HG03457 (cell line): ENCODE measurements around the gene ZAR1L.

Source experiments
- ATAC-seq: cut with Tn5 transposase; IDR thresholded peaks from one replicate; pipeline ENCODE4 v1.9.1; 2021; ENCODE audit warnings: moderate number of reproducible peaks; ENCODE audit not compliant: unreplicated experiment

Gene ZAR1L

DNA sequence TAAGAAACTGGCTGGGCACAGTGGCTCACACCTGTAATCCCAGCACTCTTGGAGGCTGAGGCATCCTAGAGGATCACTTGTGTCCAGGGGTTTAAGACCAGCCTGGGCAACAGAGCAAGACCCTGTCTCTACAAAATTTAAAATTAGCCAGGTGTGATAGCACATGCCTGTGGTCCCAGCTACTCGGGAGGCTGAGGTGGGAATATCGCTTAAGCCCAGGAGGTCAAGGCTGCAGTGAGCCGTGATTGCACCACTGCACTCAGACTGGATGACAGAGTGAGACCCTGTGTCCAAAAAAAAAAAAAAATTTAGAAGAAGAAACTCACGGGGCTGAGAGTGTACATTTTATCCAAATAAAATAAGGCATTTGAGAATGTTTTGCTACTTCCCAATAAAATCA, 58.9 kb downstream of the ZAR1L start:
- ATAC-seq, result no peak

DNA sequence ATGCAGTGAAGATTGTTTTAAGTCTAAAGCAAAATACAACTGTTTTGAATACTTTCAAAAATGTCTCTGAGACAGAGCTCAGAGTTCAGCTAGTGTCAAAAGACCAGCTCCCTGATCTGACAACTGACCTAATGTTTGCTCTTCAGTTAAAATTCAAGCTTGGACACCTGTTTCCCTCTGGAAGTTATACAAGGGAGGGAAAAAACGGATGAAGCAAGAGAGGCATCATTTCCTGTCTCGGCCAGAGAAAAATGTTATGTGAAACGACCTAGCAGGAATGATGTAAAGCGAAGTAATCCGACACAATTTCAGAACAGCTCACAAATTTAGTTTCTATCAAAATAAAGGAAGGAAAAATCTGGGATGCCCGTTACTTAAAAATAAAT, 59.4 kb downstream of the ZAR1L start:
- ATAC-seq, result no peak

DNA sequence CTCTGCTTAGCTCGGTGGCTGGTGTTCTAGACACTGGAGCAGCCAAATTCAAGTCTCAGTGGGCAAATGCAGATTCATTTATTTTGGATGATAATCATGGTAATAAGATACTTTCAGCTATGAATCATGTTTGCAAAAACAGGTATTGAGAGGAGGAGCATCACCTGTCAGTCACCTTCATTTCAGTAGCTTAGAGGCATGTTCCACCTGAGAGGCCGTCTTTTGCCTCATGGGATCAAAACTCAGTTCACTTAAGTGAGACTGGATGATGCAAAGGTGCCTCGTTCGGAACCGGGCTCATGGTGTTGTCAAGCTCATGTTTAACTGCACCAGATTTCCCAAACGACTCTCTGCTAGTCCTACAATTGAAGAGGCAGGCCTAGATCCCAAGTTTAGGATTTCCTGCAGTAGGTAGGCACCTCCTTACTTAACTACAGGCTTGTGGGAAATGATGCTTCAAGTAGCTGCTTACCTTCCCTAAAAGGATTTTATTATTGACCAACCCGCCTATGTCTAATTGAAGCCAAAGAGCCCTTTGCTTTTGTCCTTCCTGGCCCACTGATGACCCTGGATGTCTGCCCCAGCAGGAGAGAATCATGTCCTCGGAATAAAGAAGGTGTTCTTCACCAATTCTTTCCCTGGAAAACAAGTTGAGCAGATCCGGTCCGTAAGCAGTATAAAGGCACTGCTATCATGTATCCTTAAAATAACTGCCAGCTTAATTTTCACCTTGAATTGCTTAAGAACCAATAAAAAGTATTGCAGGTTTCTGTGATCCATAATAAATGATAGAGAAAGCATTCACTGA, 60.0 kb downstream of the ZAR1L start:
- ATAC-seq, result no peak

DNA sequence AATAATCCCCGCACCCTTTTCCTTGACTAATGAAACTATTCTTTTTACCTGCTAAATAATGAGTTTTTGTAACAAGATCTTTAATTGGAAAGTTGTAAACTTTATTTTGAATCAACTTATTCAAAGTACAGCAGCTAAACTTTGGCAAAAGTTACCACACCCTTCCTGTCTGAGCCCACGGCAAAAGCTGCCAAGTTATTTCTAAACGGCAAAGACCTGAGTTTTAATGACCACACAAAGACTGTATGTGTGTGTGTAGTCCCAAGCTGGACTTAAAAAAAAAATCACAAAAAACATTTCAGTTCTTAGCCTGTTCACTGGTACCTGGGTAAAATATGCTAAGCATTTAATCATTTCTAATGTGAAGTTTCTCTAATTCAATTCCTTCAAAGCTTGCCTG, 60.7 kb downstream of the ZAR1L start:
- no peak for ATAC-seq

DNA sequence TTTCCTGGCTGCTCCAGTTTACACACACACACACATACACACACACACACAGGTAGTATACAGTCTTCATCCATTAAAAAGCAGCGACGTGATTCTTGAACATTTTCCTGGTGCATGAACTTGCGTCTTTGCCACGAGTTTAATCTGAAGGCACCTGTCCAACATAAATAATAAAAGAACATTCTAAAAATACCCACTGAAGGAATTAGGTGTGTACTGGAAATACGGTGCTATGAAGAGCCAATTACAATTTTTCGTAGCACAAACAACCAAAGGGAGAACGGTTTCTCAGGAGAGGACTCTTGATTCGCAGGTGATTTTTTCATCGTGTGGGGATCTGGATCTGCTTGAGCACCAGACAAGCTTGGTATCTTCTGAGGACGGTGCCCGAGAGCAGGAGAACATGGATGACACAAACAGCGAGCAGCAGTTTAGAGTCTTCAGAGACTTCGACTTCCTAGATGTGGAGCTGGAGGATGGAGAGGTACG, 61.2 kb downstream of the ZAR1L start:
- no peak for ATAC-seq
